Inflammatory macrophage (primary cell): ENCODE results near the gene PTEN.

ENCODE experiments used
- DNase-seq, 2 donors: peaks; one replicate each; pipeline ENCODE4 v3.0.0-alpha.2; 2020 to 2022

The PTEN gene

GRCh38 chr10:87978166-87978565 is 114.7 kb downstream of the PTEN start:
- no peak for DNase-seq

- no peak for DNase-seq
These were observed 116.4 kb downstream of the PTEN start for GRCh38 chr10:87979847-87980246.

- DNase-seq: no peak
These were observed 120.3 kb downstream of the PTEN start for GRCh38 chr10:87983716-87984115.

DNA sequence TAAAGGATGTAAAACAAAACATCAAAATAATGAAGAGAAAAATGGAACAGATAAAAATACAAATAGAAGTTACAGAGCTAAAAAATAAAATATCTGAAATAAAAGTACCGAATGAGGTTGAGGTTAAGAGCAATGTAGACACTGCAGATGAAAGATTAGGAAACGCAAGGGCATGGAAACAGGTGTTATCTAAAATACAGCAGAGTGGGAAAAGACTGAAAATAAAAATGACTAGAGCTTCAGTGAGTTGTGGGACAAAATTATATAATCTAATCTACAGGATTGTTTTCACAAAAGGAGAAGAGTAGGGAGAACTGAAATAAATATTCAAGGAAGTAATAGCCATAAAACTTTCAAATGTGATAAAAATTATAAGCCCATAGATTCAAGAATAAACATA is 123.8 kb downstream of the PTEN start:
- no peak for DNase-seq

DNA sequence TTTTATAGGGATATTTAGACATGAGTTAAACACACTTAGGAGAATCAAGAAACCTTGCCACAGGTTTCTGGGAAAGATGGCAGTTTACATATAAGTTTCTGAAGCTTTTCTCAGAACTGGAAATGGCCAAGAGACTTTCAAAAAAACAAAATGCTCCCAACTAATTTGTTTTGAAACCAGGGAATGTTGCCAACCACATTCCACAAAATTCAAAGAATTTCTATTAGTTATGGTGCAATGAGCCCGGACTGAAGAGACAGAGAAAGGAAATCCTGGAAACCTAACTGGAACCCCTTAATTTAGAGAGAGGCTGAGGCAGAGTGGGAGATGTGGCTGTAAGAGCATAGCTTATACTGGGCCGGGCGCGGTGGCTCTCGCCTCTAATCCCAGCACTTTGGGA is 128.5 kb downstream of the PTEN start:
- DNase-seq: no peak

- no peak for DNase-seq
These were observed 141.0 kb downstream of the PTEN start for GRCh38 chr10:88004451-88004850.

GRCh38 chr10:88006261-88006660 is 142.8 kb downstream of the PTEN start:
- DNase-seq: no peak

DNA sequence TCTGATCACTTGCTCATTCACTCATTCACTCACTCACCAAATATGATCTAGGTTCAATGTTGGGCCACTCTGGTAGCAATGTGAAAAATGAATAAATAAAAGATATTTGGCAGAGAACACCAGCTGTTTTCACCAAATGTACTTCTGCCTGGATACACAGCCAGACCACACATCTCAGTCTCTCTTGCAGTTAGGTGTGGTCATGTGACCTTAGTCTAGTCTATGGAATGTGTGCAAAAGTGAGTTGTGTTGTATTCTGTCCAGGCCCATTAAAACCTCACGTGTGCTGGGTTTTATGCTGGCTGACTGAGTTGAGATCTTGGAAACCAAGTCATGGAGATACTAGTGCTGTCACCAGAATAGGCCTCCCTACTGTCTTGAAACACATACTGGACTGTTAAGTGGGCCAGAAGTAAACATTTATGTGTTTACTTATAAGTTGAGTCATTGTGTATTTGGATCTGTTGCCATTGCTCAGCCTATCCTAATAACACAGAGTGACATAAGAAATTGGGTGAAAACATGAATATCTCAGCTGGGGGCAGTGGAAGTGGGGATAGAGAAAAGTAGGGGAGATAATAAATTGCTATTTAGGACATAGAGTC is 145.5 kb downstream of the PTEN start:
- no peak for DNase-seq

- no peak for DNase-seq
These were observed 149.2 kb downstream of the PTEN start for GRCh38 chr10:88012641-88013040.

DNA sequence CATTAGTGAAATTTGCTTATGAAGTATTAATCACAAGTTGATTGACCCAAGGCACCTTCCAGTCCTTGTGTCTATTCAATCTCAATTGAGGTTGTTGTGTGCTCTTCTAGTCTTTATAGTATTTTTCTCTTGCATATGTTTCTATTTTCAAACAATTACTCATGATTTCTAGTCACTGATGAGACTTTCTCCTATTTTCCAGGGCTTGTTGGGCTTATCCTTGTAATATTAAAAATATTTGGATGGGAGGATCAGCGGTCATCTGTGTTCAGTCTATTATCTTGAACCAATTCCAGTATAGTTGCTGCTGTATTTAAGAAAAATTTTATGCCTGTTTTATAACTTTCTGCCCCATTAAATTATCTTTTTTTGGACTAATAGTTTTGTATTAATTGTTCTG is 154.4 kb downstream of the PTEN start:
- DNase-seq: no peak

DNA sequence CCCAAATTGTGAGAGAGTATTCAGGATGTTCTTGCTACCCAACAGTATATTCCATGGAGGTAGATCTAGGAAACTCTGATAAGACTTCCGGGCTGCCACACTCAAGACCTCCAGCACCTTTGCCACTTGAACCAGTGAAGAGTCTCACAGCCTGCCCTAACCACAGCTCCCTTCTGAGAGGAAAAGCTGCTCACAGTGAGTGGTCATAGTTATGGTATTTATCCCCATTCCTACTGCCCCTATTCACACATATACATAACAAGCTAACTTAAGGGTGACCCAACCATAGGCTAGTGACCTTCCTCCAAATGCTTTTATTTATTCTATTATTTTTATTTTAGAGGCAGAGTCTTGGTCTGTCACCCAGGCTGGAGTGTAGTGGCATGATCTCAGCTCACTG is 156.3 kb downstream of the PTEN start:
- DNase-seq: no peak
